Heart left ventricle (tissue), 13 donors: Measurements from ENCODE around the gene OR2AE1.

Source experiments
- POLR2A ChIP-seq, 2 donors: fragments of 450-650 bp; IDR thresholded peaks; one replicate each; pipeline ENCODE4 v1.6.1; 2017; ENCODE audit warnings: antibody characterized with exemption in 2 of 2, mild to moderate bottlenecking in 2 of 2, moderate library complexity in 2 of 2
- TF ChIP-seq, protein P1 (sequence below), 12 donors: fragments of 200-600 bp; sonication (generic) in 4 of 12; IDR thresholded peaks; one replicate each; pipeline versions ENCODE4 v1.5.0 to v1.8.0; 2018 to 2022; ENCODE audit warnings: antibody characterized with exemption in 12 of 12, mild to moderate bottlenecking in 5 of 12
- donor health status: ischemic (EF 13 %, LVEDD 7.1; RV severe dilation, severe dysfunction).
- donor health status: DM: no; HTN: yes; CAD: no.
- donor health status: DM: no; HTN: no; CAD: no.
- donor health status: ischemic (EF 25% LVEDD 6.9; RV normal size, moderate dysfunction).
- donor health status: ischemic (EF 25% LVEDD 5.7; RV mildly dilated, moderate dysfunction).
- donor health status: ischemic (EF 35%, LVEDD 5.7; RV mildly dilated, moderate dysfunction).
- donor health status: nonischemic (EF 11% LVEDD 7.7; RV severe dilation, severe dysfunction).
- donor health status: DM: yes; HTN: yes; CAD: no.
- donor health status: PGD.
- donor health status: ischemic (EF 29% LVEDD 5.4; RV normal size, mild dysfunction).
- donor health status: nonischemic (EF 23%, LVEDD 6.1; RV moderate dilation, normal function).

DNA sequence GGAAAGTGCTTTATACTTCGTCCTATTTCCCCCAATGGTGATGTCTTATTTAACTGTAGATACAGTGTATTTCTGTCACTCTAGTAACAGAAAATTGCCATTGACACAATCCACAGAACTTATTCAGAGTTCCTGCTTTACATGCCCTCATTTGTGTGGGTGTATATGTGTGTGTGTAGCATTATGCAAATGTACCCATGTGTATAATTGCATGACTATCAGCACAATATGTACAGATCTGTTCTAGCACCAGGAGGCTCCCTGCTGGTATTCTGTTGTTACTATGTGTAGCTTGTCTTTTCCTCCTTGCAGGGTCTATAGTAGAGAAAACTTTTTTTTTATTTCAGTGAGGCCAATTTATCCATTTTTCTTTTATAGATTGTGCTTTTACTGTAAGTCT, 32.5 kb downstream of the OR2AE1 start:
- TF ChIP-seq, protein P1, sequence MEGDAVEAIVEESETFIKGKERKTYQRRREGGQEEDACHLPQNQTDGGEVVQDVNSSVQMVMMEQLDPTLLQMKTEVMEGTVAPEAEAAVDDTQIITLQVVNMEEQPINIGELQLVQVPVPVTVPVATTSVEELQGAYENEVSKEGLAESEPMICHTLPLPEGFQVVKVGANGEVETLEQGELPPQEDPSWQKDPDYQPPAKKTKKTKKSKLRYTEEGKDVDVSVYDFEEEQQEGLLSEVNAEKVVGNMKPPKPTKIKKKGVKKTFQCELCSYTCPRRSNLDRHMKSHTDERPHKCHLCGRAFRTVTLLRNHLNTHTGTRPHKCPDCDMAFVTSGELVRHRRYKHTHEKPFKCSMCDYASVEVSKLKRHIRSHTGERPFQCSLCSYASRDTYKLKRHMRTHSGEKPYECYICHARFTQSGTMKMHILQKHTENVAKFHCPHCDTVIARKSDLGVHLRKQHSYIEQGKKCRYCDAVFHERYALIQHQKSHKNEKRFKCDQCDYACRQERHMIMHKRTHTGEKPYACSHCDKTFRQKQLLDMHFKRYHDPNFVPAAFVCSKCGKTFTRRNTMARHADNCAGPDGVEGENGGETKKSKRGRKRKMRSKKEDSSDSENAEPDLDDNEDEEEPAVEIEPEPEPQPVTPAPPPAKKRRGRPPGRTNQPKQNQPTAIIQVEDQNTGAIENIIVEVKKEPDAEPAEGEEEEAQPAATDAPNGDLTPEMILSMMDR (IDR thresholded peaks at IDR 0.05), result no peak
- TF ChIP-seq POLR2A (IDR thresholded peaks at IDR 0.05), result no peak
